Ammon's horn (tissue), 1 donor: ENCODE results near the gene SUMO3.
"Not testable (repeated sequence)": the region's sequence is repeated elsewhere in the genome, so short reads cannot be mapped to it uniquely, and the experiment has no call there.

Experiments
- DNase-seq: peaks from one replicate; pipeline ENCODE4 v3.0.0-alpha.2; 2016; ENCODE audit warnings: low spot score

Gene SUMO3

GRCh38 chr21:44846485-44847260 is 28.8 kb upstream of the SUMO3 start:
- peak; percentile 60 for DNase-seq

- DNase-seq: no peak
Observed at GRCh38 chr21:44846224-44846484, 28.3 kb upstream of the SUMO3 start.

GRCh38 chr21:44845418-44846223 is 27.8 kb upstream of the SUMO3 start:
- peak; percentile 55 for DNase-seq

DNA sequence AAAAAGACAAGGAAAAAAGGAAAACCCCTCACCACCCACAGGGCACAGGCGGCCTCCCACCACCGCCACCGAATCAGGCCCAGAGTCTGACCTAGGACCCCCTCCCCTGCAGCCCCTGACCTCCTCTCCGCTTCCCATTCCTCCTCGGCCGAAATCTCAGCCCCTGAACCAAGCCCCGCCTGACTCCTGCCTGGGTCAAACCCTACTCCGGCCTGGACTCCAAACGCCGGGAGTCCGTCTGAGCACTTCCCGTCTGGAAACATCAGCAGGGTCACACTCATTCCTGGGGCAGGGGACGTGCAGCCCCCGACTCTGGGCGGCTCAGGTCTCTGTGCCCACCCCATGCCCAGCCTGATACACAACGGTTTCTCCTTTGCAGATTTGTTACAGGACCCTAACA is 26.4 kb upstream of the SUMO3 start:
- DNase-seq: no peak

- DNase-seq: no peak
Observed at GRCh38 chr21:44842721-44843445, 25.0 kb upstream of the SUMO3 start.

GRCh38 chr21:44842087-44842486 is 24.2 kb upstream of the SUMO3 start:
- DNase-seq: no peak

DNA sequence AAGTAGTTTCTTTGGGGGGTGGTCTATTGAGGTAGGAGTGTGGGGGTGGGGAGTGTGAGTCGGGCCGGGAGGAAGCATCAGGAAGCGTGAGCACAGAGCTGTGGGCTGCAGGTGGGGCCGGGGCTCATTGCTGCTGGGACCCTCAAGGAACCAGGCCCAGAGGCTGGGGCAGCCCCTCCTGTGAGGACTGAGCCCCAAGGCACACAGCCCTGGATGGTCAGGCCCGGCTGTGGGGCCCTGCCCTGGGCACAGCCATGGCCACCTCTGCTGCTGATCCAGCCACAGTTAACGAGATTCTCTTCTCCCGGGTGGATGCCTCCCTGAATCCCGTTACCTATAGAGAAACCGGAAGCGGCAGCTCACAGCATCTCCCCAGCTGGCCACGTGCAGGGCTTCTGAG is 22.9 kb upstream of the SUMO3 start:
- no peak for DNase-seq

DNA sequence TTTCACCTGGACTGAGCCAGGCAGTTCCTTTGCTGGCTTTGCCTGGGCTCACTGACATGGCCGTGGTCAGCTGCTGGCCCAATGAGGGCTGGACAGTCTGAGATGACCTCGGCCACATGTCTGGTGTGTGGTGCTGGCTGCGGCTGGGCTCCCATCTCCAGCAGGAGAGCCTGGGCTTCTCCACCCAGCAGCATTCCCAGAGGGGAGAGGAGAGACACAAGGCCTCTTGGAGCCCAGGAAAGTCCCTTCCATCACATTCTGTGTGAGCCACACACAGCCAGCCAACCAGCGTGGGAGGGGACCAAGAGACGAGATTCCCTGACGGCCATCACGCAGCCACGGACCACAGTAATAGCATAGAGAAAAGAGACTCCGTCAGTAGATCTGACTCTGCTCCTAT is 21.1 kb upstream of the SUMO3 start:
- no peak for DNase-seq

GRCh38 chr21:44838039-44838895 is 20.4 kb upstream of the SUMO3 start:
- DNase-seq: no peak

- no peak for DNase-seq
Observed at GRCh38 chr21:44837537-44837936, 19.7 kb upstream of the SUMO3 start.

GRCh38 chr21:44836666-44837471 is 19.0 kb upstream of the SUMO3 start:
- DNase-seq: peak; percentile 42

DNA sequence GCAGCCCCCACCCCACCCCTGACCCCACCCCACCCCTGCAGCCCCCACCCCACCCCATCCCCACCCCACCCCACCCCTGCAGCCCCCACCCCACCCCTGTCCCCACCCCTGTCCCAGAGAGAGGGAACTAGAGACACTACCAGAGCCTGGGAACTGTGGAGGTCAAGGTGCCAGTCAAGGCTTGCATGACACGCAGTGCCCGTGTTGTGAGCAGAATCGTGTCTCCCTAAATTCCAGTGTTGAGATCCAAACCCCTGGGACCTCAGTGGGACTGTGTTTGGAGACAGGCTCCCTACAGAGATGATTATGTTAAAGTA is 18.4 kb upstream of the SUMO3 start:
- DNase-seq: no peak

DNA sequence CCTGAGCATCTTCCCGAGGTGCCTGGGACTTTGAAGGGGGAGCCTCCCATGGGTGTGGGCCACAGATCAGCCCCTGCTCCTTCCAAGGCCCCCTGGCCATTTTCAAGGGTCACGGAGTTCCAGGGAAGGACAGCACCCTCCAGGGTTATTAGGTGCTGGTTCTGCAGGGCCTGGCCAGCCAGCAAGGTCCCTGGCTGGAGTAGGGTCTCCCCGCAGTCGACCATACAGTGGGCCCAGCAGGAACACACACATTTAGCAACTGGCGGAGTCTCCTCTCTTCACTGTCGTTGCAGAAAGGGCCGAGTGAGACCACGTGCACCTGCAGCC is 17.7 kb upstream of the SUMO3 start:
- DNase-seq: no peak

DNA sequence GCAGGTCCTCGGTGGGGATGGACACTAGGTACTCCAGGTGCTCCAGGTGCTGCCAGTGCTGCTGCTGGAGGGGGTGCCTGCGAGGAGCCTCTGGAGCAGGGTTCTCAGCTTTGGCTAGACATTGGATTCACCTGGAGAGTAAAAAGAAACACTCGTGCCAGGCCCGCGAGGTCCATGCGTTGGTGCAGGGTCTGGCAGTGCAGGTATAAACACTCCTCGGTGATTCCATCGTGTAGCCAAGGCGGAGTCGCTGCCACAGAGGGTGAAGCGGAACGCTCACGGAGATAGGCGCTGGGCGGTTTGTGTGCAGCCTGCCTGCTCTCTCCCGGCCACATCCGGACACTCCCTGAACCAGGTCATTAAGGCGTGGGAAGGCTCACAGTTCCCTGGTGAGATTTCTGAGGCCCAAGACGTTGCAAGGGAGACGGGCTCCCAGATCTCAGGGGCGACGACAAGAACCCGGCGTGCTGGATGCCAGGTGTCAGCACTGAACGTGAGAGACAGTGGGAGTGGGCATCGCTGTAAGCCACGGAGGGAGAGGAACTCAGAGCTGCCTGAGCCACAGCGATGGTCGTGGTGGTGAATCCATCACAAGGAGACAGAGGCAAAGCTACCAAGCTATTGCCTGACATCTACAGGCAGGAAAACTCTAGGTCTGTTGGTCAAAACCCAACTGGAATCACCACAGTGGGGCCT is 17.2 kb upstream of the SUMO3 start:
- no peak for DNase-seq

- no peak for DNase-seq
Observed at GRCh38 chr21:44834231-44834950, 16.5 kb upstream of the SUMO3 start.

GRCh38 chr21:44833663-44834062 is 15.8 kb upstream of the SUMO3 start:
- no peak for DNase-seq

GRCh38 chr21:44832516-44833255 is 14.8 kb upstream of the SUMO3 start:
- not testable (repeated sequence) for DNase-seq

DNA sequence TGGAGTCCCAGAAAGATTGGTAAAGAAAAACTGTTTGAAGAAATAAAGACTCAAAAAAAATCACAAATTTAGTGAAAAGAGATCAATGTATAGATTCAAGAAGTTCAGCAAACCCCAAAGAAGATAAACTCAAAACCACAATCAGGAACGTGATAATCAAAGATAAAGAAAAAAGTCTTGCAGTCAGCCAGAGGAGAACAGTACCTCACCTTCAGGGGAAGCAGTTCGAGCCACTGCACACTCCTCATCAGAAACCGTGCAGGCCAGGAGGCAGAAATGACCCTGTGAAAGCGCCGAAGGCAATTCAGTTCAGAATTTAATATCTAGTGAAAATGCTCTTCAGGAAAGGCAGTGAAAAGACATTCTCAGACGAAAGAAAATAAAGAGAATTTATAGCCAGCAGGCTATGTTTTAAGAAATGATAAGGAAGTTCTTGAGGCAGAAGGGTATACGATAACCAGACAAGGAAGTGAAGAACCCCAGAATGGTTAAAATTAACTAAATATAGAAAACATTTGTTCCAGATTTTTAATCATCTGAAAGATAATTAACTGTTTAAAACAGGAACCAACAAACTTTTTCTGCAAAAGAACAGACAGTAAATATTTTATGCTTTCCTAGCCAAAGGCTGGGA is 13.5 kb upstream of the SUMO3 start:
- DNase-seq: no peak

- no peak for DNase-seq
Observed at GRCh38 chr21:44829507-44830092, 11.7 kb upstream of the SUMO3 start.
